Erythroblast (primary cell): ENCODE results near the gene NRXN3.

ENCODE experiments used
- GATA1 ChIP-seq: IDR thresholded peaks from 2 replicates; pipeline ENCODE4 v1.6.1; 2011; ENCODE audit warnings: low read depth, mild to moderate bottlenecking, control low read depth, low read length, moderate library complexity
- POLR2A ChIP-seq: IDR thresholded peaks from 2 replicates; pipeline ENCODE4 v1.6.1; 2011; ENCODE audit warnings: mild to moderate bottlenecking, low read length

- TF ChIP-seq POLR2A (no peak), GATA1 (no peak)
Observed at GRCh38 chr14:78448164-78449094, 278.3 kb downstream of the NRXN3 start.
